Epithelial cell of esophagus (primary cell): ENCODE data around the gene CACNA1F.
A peak's percentile ranks its signal among the peaks of the same experiment; 100 is the strongest.

Experiments
- DNase-seq: peaks from one replicate; pipeline ENCODE4 v3.0.0; 2010; ENCODE audit warnings: low read depth
- H3K4me3 ChIP-seq: 2 replicates; pipeline ENCODE4 v1.5.1; 2011; ENCODE audit warnings: mild to moderate bottlenecking, low read length, control low read depth
- CTCF ChIP-seq: IDR thresholded peaks from 2 replicates; pipeline ENCODE4 v1.5.1; 2011; ENCODE audit warnings: low read depth, mild to moderate bottlenecking, low read length, control low read depth, inconsistent platforms; ENCODE audit not compliant: insufficient read depth; ENCODE audit errors: missing control alignments

CACNA1F gene

GRCh38 chrX:49203536-49203935 lies 29.6 kb downstream of the CACNA1F start:
- no peak overlapping the region for H3K4me3 ChIP-seq
- DNase-seq = no peak
- no peak for TF ChIP-seq CTCF

DNA sequence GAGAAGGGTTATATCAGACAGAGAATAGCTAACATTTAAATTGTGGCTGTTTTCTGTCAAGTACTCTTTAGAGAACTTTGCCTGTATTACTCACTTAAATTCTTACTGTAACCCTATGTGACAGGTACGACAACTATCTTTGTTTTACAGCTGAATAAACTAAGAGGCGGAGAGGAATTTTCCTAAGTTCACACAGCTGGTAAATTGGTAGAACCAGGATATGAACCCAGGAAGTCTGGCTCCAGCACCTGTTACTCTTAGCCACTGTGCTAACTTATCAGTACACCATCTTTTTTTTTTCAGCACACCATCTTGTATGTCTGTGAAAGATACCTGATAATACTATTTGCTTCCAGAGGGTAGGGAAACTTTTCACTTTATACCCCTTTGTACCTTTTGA lies 31.1 kb downstream of the CACNA1F start:
- no peak overlapping the region for H3K4me3 ChIP-seq
- no peak for TF ChIP-seq CTCF
- no peak for DNase-seq

DNA sequence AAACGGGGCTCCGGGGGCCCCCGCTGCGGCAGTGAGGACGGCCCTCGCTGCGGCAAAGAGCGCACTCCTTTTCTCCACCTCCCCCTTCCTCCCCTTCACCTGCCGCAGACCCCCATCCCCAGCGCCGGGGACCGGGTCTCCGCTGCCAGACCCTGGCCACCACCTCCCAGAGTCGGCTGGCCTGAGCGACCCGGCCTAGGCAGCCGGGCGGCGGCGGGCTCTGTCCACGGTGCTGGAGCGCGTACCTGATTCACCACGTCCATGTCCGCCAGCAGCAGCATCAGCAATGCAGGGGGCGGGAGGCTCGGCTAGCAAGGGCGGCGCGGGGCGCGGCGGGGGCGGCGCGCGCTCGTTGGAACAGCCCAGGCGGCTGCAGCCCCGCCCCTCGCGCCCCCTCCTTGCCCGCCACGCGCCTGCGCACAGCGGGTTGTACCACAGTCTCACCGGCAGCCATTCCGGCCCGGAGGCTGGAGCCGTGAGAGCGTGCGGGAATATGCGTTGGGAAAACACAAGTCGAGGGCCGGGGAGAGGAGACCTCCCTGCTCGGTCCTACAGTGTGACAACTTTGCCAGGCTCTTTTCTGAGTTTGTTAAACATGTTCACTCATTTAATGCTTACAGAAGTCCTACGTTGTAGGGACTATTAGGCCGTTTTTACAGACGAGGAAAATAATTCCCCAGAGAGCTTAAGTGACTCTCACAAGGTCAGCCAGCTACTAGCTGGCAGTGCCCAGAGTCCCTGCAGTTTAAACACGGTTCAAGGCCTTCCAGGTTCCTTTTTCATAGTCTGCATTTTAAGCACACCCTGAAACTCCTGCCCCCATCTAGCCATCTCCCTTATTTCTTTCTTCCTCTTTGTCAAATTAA lies 33.0 kb downstream of the CACNA1F start, which contains the start of gene SYP:
SYP (minus strand) TSS at position 288 of the 866 bp plus-strand sequence; CDS start at position 281, 7 bp downstream.
- DNase-seq = peak; percentile 87
- peak within 1 kb of the TSS; percentile 22 for H3K4me3 ChIP-seq
- no peak for TF ChIP-seq CTCF

DNA sequence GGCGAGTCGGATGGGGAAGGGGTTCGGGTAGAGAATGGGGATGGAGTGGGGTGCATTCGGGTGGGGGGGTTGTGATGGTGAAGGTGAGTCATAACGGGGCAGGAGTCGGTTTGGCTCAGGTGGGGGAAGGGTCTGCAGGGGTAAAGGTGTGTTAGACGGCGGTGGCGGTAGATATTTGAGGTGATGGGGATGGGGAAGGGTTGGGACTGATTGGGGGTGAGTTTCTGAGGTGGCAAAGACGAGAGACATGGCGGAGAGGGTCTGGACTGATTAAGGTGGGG lies 33.9 kb downstream of the CACNA1F start:
- TF ChIP-seq CTCF = no peak
- no peak overlapping the region for H3K4me3 ChIP-seq
- no peak for DNase-seq

GRCh38 chrX:49198540-49199314 lies 34.4 kb downstream of the CACNA1F start:
- DNase-seq = no peak
- H3K4me3 ChIP-seq = no peak overlapping the region
- no peak for TF ChIP-seq CTCF

- TF ChIP-seq CTCF = no peak
- DNase-seq = no peak
- no peak overlapping the region for H3K4me3 ChIP-seq
Measured at GRCh38 chrX:49197543-49198087, 35.5 kb downstream of the CACNA1F start.
